WTC11 (cell line): ENCODE measurements around the gene CCR6.

Source experiments
- CREB1 ChIP-seq: sonication (generic); formaldehyde crosslinking; IDR thresholded peaks from 2 replicates; pipeline ENCODE4 v1.8.0; 2023; ENCODE audit warnings: mild to moderate bottlenecking, missing genetic modification reagents
- CTCF ChIP-seq: fragments of 200-600 bp; IDR thresholded peaks from 2 replicates; pipeline ENCODE4 v1.8.0; 2022; ENCODE audit warnings: antibody characterized with exemption
- E2F5 ChIP-seq: sonication (generic); formaldehyde crosslinking; IDR thresholded peaks from 2 replicates; pipeline ENCODE4 v1.8.1; 2022; ENCODE audit warnings: mild to moderate bottlenecking, moderate library complexity, missing genetic modification reagents
- HMGXB4 ChIP-seq: sonication (generic); formaldehyde crosslinking; IDR thresholded peaks from 2 replicates; pipeline ENCODE4 v1.8.1; 2023; ENCODE audit warnings: mild to moderate bottlenecking, moderate library complexity, missing genetic modification reagents
- JAZF1 ChIP-seq: fragments of 250-450 bp; sonication (Bioruptor Pico); IDR thresholded peaks from 2 replicates; pipeline ENCODE4 v1.9.0; 2021; ENCODE audit warnings: moderate library complexity, mild to moderate bottlenecking, inconsistent platforms
- ZBTB43 ChIP-seq: sonication (generic); formaldehyde crosslinking; IDR thresholded peaks from 2 replicates; pipeline ENCODE4 v1.8.1; 2023; ENCODE audit warnings: mild to moderate bottlenecking, missing genetic modification reagents
- ZNF121 ChIP-seq: sonication (generic); formaldehyde crosslinking; IDR thresholded peaks from 2 replicates; pipeline ENCODE4 v1.8.0; 2023; ENCODE audit warnings: missing genetic modification reagents

- no peak for TF ChIP-seq HMGXB4 (CRISPR knock-in tag)
- no peak for TF ChIP-seq ZBTB43 (CRISPR knock-in tag)
- TF ChIP-seq CTCF = no peak
- TF ChIP-seq CREB1 = no peak
- no peak for TF ChIP-seq JAZF1
- no peak for TF ChIP-seq ZNF121 (CRISPR knock-in tag)
- TF ChIP-seq E2F5 (CRISPR knock-in tag) = no peak
Observed at GRCh38 chr6:167073679-167074274, 49.1 kb upstream of the CCR6 start.
